WERI-Rb-1 (cell line): ENCODE measurements around the gene SLC66A2.

Experiments used
- DNase-seq: peaks from one replicate; pipeline ENCODE4 v3.0.0-alpha.2; 2020
- H3K27ac ChIP-seq: fragments of 250-450 bp; sonication (Bioruptor Pico); 2 replicates; pipeline ENCODE4 v1.5.1; 2020; ENCODE audit warnings: mild to moderate bottlenecking, moderate library complexity
- H3K27me3 ChIP-seq: fragments of 250-450 bp; sonication (Bioruptor Pico); 2 replicates; pipeline ENCODE4 v1.5.1; 2021; ENCODE audit warnings: mild to moderate bottlenecking, low read depth, moderate library complexity; ENCODE audit not compliant: insufficient read depth, severe bottlenecking
- H3K36me3 ChIP-seq: fragments of 250-450 bp; sonication (Bioruptor Pico); 2 replicates; pipeline ENCODE4 v1.5.1; 2020; ENCODE audit warnings: mild to moderate bottlenecking, moderate library complexity
- H3K4me3 ChIP-seq: 2 replicates; pipeline ENCODE4 v1.5.1; 2011; ENCODE audit warnings: low read depth, mild to moderate bottlenecking, control low read depth, low read length
- H3K9me3 ChIP-seq: fragments of 250-450 bp; sonication (Bioruptor Pico); 2 replicates; pipeline ENCODE4 v1.5.1; 2021; ENCODE audit warnings: mild to moderate bottlenecking, moderate library complexity; ENCODE audit not compliant: severe bottlenecking
- TF ChIP-seq, protein P1 (sequence below): IDR thresholded peaks from 2 replicates; pipeline ENCODE4 v1.5.1; 2011; ENCODE audit warnings: low read depth, mild to moderate bottlenecking, control low read depth, inconsistent platforms, low read length

Gene SLC66A2

DNA sequence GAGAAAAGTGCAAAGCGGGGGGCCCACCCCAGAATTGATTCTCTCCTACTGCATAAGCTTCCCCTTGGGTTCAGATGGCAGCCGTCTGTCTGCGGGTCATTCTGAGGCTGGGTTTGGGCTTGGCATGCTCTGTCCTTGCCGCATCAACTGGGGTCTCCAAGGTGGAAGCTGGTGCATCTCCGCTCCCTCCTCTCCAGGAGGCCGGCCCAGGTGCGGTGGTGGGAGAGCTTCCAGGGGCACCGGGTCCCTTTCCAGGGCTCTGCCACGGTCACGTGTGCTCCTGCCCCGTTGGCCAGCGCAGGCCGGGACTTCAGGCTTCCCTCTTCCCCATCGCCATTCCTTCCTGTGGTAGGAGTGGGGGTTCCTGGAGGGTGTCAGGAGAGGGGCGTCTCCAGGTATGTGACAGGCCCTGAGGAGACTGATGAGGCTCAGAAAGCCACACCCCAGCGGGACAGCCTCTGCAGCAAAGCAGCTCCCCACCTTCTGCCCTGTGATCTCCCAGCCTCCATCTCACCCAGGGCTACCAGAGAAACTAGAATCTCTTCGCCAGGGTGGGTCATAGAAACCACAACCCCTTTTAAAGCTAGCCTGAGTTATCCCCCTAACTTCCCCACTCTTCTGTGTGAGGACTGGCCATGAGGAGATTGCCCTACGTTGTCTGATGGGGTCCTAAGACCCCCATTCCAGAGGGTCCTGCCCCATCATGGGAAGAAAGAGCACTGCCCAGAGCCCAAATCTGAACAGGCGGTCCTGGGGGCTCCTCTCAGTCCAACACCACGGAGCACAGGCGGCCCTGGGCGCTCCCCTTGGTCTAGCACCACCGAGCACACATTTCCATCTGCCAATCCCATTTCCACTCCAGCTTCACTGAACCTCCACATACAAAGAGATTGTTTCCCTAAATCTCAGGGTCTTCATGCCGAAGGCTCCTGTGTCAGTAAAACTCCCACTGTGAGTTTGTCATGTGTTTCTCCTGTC, 76.6 kb downstream of the SLC66A2 start:
- H3K27ac ChIP-seq = no peak overlapping the region
- peaks cover 6% of the 10 kb centered on the region for H3K9me3 ChIP-seq
- H3K36me3 ChIP-seq = no peaks in the 10 kb centered on the region
- no peak overlapping the region for H3K4me3 ChIP-seq
- DNase-seq = peak; percentile 8
- TF ChIP-seq, protein P1, sequence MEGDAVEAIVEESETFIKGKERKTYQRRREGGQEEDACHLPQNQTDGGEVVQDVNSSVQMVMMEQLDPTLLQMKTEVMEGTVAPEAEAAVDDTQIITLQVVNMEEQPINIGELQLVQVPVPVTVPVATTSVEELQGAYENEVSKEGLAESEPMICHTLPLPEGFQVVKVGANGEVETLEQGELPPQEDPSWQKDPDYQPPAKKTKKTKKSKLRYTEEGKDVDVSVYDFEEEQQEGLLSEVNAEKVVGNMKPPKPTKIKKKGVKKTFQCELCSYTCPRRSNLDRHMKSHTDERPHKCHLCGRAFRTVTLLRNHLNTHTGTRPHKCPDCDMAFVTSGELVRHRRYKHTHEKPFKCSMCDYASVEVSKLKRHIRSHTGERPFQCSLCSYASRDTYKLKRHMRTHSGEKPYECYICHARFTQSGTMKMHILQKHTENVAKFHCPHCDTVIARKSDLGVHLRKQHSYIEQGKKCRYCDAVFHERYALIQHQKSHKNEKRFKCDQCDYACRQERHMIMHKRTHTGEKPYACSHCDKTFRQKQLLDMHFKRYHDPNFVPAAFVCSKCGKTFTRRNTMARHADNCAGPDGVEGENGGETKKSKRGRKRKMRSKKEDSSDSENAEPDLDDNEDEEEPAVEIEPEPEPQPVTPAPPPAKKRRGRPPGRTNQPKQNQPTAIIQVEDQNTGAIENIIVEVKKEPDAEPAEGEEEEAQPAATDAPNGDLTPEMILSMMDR = no peak
- H3K27me3 ChIP-seq = no peaks in the 10 kb centered on the region

DNA sequence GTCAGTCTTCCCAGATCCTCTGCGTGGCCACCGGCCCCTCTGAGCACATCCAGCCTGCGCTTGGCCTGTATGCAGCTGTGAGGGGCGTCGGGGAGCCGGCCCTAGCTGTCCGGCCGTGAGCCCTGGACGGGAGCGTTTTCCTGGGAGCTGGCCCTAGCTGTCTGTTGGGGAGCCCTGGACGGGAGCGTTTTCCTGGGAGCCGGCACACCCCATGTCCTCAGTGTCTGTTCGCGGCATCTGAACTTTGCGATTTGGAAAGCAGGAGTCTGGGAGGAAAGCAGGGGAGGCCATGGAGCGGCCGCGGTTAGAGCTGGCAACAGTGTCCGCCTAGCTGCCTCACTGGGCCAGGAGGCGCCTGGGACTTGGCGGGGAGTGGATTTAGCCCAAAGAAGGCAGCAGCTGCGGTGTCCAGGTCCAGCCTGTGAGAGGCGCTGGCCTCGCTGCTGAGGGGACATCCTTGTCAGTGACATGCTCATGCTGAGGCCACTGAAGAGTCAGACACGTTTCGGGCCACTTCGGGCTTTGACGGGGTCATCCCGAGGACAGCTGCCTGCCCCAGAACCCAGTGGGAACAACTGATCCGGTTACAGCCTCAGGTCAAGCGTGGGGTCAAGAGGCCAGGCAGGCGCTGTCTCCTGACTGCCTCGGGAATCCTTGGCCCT, 77.9 kb downstream of the SLC66A2 start:
- TF ChIP-seq, protein P1 = peak; percentile 43
- Histone ChIP-seq H3K27me3 (no peaks in the 10 kb centered on the region), H3K27ac (no peak overlapping the region), H3K36me3 (no peaks in the 10 kb centered on the region), H3K9me3 (no peaks in the 10 kb centered on the region), H3K4me3 (no peak overlapping the region)
- peak; percentile 9 for DNase-seq

DNA sequence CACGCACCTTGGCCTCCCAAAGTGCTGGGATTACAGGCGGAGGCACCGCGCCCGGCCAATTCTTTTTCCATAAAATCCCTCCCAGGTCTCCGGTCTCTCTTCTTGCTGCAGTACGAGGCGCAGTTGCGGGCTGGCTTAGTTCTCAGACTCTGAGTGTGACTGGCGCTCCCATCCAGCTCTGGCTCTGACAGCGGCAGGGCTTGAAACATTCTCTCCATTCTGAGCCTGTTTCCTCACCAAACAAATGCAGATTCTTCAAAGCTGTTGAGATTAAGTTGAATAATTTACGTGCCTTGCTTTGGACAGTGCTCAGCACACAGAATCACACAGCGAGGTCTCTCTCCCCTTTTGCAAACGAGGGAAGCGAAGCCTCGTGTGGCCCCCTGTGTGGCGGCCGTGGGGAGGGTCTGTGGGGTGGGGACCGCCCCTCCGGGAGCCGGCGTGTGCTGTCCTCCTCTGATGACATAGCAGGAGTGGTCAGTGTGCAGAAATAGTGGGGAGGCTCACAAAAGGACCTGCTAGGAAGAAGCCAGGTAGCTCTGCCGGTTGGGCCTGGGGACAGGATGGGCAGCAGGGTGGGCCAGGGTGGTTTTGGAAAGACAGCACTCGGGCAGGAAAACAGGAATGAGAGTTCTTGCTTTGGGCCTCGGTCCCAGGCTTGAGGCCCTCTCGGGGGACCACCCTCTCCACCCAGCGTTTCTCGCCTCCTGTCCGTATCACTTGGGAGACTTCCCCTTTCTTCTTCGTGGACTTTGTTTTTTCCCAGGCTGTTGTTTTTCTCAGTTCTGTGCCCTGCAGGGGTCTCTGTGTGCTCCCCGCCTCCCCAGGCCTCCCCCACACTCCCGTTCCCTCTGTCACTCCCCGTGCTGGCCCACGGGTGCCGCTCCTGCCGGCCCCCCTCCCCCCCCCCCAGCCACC, 78.7 kb downstream of the SLC66A2 start:
- DNase-seq = no peak
- H3K27ac ChIP-seq = no peak overlapping the region; the same call in 1 of the 2 replicates
- H3K27me3 ChIP-seq = no peaks in the 10 kb centered on the region
- TF ChIP-seq, protein P1 = no peak
- H3K36me3 ChIP-seq = no peaks in the 10 kb centered on the region
- H3K9me3 ChIP-seq = peaks cover under 1% of the 10 kb centered on the region
- no peak overlapping the region for H3K4me3 ChIP-seq

DNA sequence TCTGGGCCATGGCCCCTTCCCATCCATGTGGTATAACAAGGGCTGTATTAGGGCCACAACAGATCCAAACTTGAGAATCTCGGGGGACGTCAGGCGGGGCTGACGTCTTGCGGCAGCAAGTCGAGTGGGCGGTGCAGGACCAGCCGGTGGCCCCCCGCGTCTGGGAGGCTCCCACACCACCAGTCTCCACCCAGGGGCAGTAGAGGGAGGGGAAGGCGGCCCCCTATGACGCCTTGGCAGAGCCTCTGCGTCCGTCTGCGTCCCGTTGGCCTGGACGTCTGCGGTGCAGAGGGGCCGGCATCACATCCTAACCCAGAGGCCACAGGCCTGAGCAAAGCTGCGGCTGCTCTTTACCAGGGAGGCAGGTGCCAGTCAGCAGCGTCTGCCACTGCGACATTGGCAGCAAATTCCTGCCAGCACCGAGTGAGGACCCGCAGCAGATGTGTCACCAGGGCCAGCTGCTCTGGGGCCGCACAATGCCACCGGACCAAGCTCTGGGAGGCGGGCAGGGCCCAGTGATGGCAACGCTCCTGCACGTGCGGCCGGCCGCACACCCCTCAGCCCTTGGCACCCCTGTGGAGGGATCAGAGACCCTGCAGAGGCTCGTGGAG, 79.9 kb downstream of the SLC66A2 start:
- Histone ChIP-seq H3K27ac (no peak overlapping the region), H3K4me3 (no peak overlapping the region), H3K9me3 (peaks cover 2% of the 10 kb centered on the region), H3K27me3 (no peaks in the 10 kb centered on the region), H3K36me3 (no peaks in the 10 kb centered on the region)
- TF ChIP-seq, protein P1 = no peak
- DNase-seq = no peak

DNA sequence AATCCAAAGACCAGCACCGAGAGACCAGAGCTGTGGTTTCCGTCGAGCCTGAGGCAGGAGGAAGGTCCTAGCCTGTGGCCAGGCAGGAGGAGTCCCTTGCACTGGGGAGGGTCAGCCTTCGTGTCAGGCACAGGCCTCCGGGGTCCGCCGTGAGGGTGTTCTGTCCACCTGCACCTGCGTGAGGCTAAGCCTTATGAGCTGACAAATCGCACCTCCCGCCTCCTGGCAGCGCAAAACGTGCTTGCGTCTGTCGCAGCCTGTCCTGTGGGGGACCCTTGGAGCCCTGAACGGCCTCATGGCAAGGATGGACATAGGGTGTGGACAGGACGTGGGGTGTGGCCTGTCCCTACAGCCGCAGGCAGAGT, 80.4 kb downstream of the SLC66A2 start:
- TF ChIP-seq, protein P1 = no peak
- peaks cover 2% of the 10 kb centered on the region for H3K9me3 ChIP-seq
- H3K36me3 ChIP-seq = no peaks in the 10 kb centered on the region
- DNase-seq = no peak
- H3K4me3 ChIP-seq = no peak overlapping the region
- H3K27me3 ChIP-seq = no peaks in the 10 kb centered on the region
- no peak overlapping the region for H3K27ac ChIP-seq
